Trophoblast cell (in vitro differentiated cells and primary cell): Measurements from ENCODE around the gene APOM.

Experiments used
- DNase-seq, 2 donors: peaks; one replicate each; pipeline ENCODE4 v3.0.0-alpha.2; 2016
- H2AFZ ChIP-seq: 2 replicates; pipeline ENCODE4 v1.6.1; 2013; ENCODE audit warnings: low read length, moderate library complexity, mild to moderate bottlenecking; ENCODE audit not compliant: insufficient read depth, poor library complexity
- H2AK5ac ChIP-seq: 2 replicates; pipeline ENCODE4 v1.6.1; 2013; ENCODE audit warnings: mild to moderate bottlenecking, low read length
- H2BK120ac ChIP-seq: 2 replicates; pipeline ENCODE4 v1.6.1; 2013; ENCODE audit warnings: low read length, mild to moderate bottlenecking, moderate library complexity; ENCODE audit not compliant: insufficient read depth, poor library complexity
- H2BK12ac ChIP-seq: 2 replicates; pipeline ENCODE4 v1.6.1; 2013; ENCODE audit warnings: mild to moderate bottlenecking, low read length, moderate library complexity
- H2BK5ac ChIP-seq: 2 replicates; pipeline ENCODE4 v1.6.1; 2013; ENCODE audit warnings: low read length, low read depth, moderate library complexity, mild to moderate bottlenecking; ENCODE audit not compliant: poor library complexity
- H3K14ac ChIP-seq: 2 replicates; pipeline ENCODE4 v1.6.1; 2013; ENCODE audit warnings: mild to moderate bottlenecking, low read length
- H3K18ac ChIP-seq: 2 replicates; pipeline ENCODE4 v1.6.1; 2013; ENCODE audit warnings: mild to moderate bottlenecking, low read length
- H3K23ac ChIP-seq: 2 replicates; pipeline ENCODE4 v1.6.1; 2013; ENCODE audit warnings: low read length
- H3K27ac ChIP-seq: 2 replicates; pipeline ENCODE4 v1.5.1; 2013; ENCODE audit warnings: low read depth, mild to moderate bottlenecking, inconsistent platforms, low read length, moderate library complexity
- H3K27me3 ChIP-seq: 2 replicates; pipeline ENCODE4 v1.6.1; 2013; ENCODE audit warnings: inconsistent platforms, mild to moderate bottlenecking, low read length, moderate library complexity; ENCODE audit not compliant: insufficient read depth
- H3K36me3 ChIP-seq, 2 experiments: 1 replicate in 1 of 2; 2 replicates in 1 of 2; pipeline ENCODE4 v1.6.1; 2013; ENCODE audit warnings: low read length in 2 of 2, mild to moderate bottlenecking in 2 of 2, moderate library complexity in 1 of 2; ENCODE audit not compliant: insufficient read depth in 2 of 2, control insufficient read depth in 1 of 2
- H3K4ac ChIP-seq: 2 replicates; pipeline ENCODE4 v1.6.1; 2013; ENCODE audit warnings: low read depth, mild to moderate bottlenecking, low read length, moderate library complexity
- H3K4me1 ChIP-seq, 2 experiments: 1 replicate in 1 of 2; 2 replicates in 1 of 2; pipeline ENCODE4 v1.6.1; 2013; ENCODE audit warnings: low read length in 2 of 2, mild to moderate bottlenecking in 2 of 2, moderate library complexity in 1 of 2; ENCODE audit not compliant: insufficient read depth in 2 of 2, control insufficient read depth in 1 of 2
- H3K4me2 ChIP-seq: 2 replicates; pipeline ENCODE4 v1.6.1; 2013; ENCODE audit warnings: inconsistent platforms, mild to moderate bottlenecking, low read length, moderate library complexity
- H3K4me3 ChIP-seq: 2 replicates; pipeline ENCODE4 v1.5.1; 2013; ENCODE audit warnings: mild to moderate bottlenecking, low read depth, low read length, inconsistent platforms
- H3K79me1 ChIP-seq: one replicate; pipeline ENCODE4 v1.6.1; 2013; ENCODE audit warnings: low read length
- H3K79me2 ChIP-seq: 2 replicates; pipeline ENCODE4 v1.6.1; 2013; ENCODE audit warnings: low read length, mild to moderate bottlenecking; ENCODE audit not compliant: control insufficient read depth, insufficient read depth, poor library complexity
- H3K9ac ChIP-seq: 2 replicates; pipeline ENCODE4 v1.6.1; 2013; ENCODE audit warnings: mild to moderate bottlenecking, low read length
- H3K9me3 ChIP-seq: 2 replicates; pipeline ENCODE4 v1.6.1; 2013; ENCODE audit warnings: low read depth, mild to moderate bottlenecking, control low read depth, inconsistent platforms, low read length; ENCODE audit not compliant: insufficient read depth
- H4K12ac ChIP-seq: 2 replicates; pipeline ENCODE4 v1.6.1; 2013; ENCODE audit warnings: low read depth, mild to moderate bottlenecking, low read length, moderate library complexity
- H4K8ac ChIP-seq: 2 replicates; pipeline ENCODE4 v1.6.1; 2013; ENCODE audit warnings: low read depth, mild to moderate bottlenecking, low read length, moderate library complexity
- H4K91ac ChIP-seq: one replicate; pipeline ENCODE4 v1.6.1; 2013; ENCODE audit warnings: low read depth, mild to moderate bottlenecking, low read length, moderate library complexity
- WGBS: extraction: QIAGEN DNeasy Blood & Tissue Kit; methylation state at CpG from one replicate; pipeline ENCODE4 v1.1.7; 2013; ENCODE audit warnings: missing lambda C conversion rate; ENCODE audit not compliant: insufficient read length, insufficient coverage; ENCODE audit errors: extremely low coverage; 5-methylcytosine and 5-hydroxymethylcytosine counted together

The APOM gene

GRCh38 chr6:31636698-31637596 lies 18.7 kb upstream of the APOM start:
- H3K4me2 ChIP-seq, result no peak overlapping the region
- no CpG with 5 or more reads among the region's 27 CpGs for WGBS
- H3K36me3 ChIP-seq, result peaks cover 80 to 90% of the 10 kb centered on the region in 2 experiments

GRCh38 chr6:31639043-31639442 lies 16.7 kb upstream of the APOM start:
- Histone ChIP-seq H2AFZ (no peak overlapping the region), H3K9me3 (peaks cover under 1% of the 10 kb centered on the region), H3K36me3 (peaks cover 73 to 86% of the 10 kb centered on the region in 2 experiments), H3K14ac (no peak overlapping the region), H3K4me2 (no peak overlapping the region), H3K18ac (no peak overlapping the region), H3K4ac (no peak overlapping the region), H2BK120ac (no peak overlapping the region), H4K91ac (no peak overlapping the region), H3K79me1 (no peaks in the 10 kb centered on the region), H3K9ac (no peak overlapping the region), H2BK12ac (no peak overlapping the region), H3K4me1 (no peaks in the 10 kb centered on the region), H3K27ac (no peak overlapping the region), H4K12ac (no peak overlapping the region), H3K27me3 (no peaks in the 10 kb centered on the region), H4K8ac (no peak overlapping the region), H2BK5ac (no peak overlapping the region), H3K4me3 (no peak overlapping the region), H3K23ac (no peak overlapping the region), H2AK5ac (no peak overlapping the region), H3K79me2 (no peaks in the 10 kb centered on the region)
- no peak for DNase-seq
- WGBS, result no CpG with 5 or more reads among the region's 9 CpGs

More at GRCh38 chr6:31636698-31637596, 18.7 kb upstream of the APOM start:
- H3K4me1 ChIP-seq, result no peaks in the 10 kb centered on the region
- no peak for DNase-seq
- H2AFZ ChIP-seq, result no peak overlapping the region
- H3K18ac ChIP-seq, result no peak overlapping the region
- H3K27ac ChIP-seq, result no peak overlapping the region
- H2AK5ac ChIP-seq, result no peak overlapping the region
- no peak overlapping the region for H3K23ac ChIP-seq
- H3K14ac ChIP-seq, result no peak overlapping the region
- no peak overlapping the region for H2BK12ac ChIP-seq
- H3K79me2 ChIP-seq, result no peaks in the 10 kb centered on the region
- no peaks in the 10 kb centered on the region for H3K27me3 ChIP-seq
- no peak overlapping the region for H3K9ac ChIP-seq
- H3K79me1 ChIP-seq, result no peaks in the 10 kb centered on the region
- no peaks in the 10 kb centered on the region for H3K9me3 ChIP-seq
- H4K8ac ChIP-seq, result no peak overlapping the region
- H3K4me3 ChIP-seq, result no peak overlapping the region
- no peak overlapping the region for H2BK5ac ChIP-seq
- H3K4ac ChIP-seq, result no peak overlapping the region
- no peak overlapping the region for H4K91ac ChIP-seq
- no peak overlapping the region for H2BK120ac ChIP-seq
- no peak overlapping the region for H4K12ac ChIP-seq

GRCh38 chr6:31639449-31639861 lies 16.2 kb upstream of the APOM start:
- DNase-seq, result no peak
- Histone ChIP-seq H3K18ac (no peak overlapping the region), H3K79me2 (no peaks in the 10 kb centered on the region), H3K9me3 (peaks cover 2% of the 10 kb centered on the region), H3K9ac (no peak overlapping the region), H4K8ac (no peak overlapping the region), H3K4me2 (no peak overlapping the region), H2BK12ac (no peak overlapping the region), H3K27ac (no peak overlapping the region), H2AFZ (no peak overlapping the region), H3K4me3 (no peak overlapping the region), H3K14ac (no peak overlapping the region), H4K12ac (no peak overlapping the region), H2AK5ac (no peak overlapping the region), H4K91ac (no peak overlapping the region), H3K27me3 (no peaks in the 10 kb centered on the region), H2BK120ac (no peak overlapping the region), H2BK5ac (no peak overlapping the region), H3K79me1 (no peaks in the 10 kb centered on the region), H3K23ac (no peak overlapping the region), H3K4me1 (no peaks in the 10 kb centered on the region), H3K4ac (no peak overlapping the region), H3K36me3 (peaks cover 73 to 86% of the 10 kb centered on the region in 2 experiments)
- no CpG with 5 or more reads among the region's 10 CpGs for WGBS

GRCh38 chr6:31640612-31641011 lies 15.1 kb upstream of the APOM start:
- WGBS, result no CpG with 5 or more reads among the region's 6 CpGs
- peaks cover 72 to 85% of the 10 kb centered on the region in 2 experiments for H3K36me3 ChIP-seq
- no peak overlapping the region for H3K23ac ChIP-seq
- no peak overlapping the region for H2AK5ac ChIP-seq
- no peak overlapping the region for H3K4ac ChIP-seq
- no peak overlapping the region for H2BK12ac ChIP-seq
- DNase-seq, result no peak
- no peaks in the 10 kb centered on the region for H3K4me1 ChIP-seq
- no peak overlapping the region for H2BK5ac ChIP-seq
- peaks cover 4% of the 10 kb centered on the region for H3K9me3 ChIP-seq
- H4K8ac ChIP-seq, result no peak overlapping the region
- H3K4me3 ChIP-seq, result no peak overlapping the region
- H3K27me3 ChIP-seq, result no peaks in the 10 kb centered on the region
- no peak overlapping the region for H3K4me2 ChIP-seq
- H4K91ac ChIP-seq, result no peak overlapping the region
- no peak overlapping the region for H4K12ac ChIP-seq
- no peaks in the 10 kb centered on the region for H3K79me1 ChIP-seq
- H3K27ac ChIP-seq, result no peak overlapping the region
- no peak overlapping the region for H3K9ac ChIP-seq
- no peak overlapping the region for H2AFZ ChIP-seq
- H2BK120ac ChIP-seq, result no peak overlapping the region
- H3K18ac ChIP-seq, result no peak overlapping the region
- H3K79me2 ChIP-seq, result no peaks in the 10 kb centered on the region
- no peak overlapping the region for H3K14ac ChIP-seq
